Adipocyte (in vitro differentiated cells): ENCODE results near the gene GPR84.

ENCODE experiments used
- DNase-seq: peaks from one replicate; pipeline ENCODE4 v3.0.0-alpha.2; 2015; ENCODE audit warnings: low read depth
- H3K27me3 ChIP-seq: replicated peaks from 2 replicates; pipeline ENCODE4 v1.7.0; 2013; ENCODE audit warnings: mild to moderate bottlenecking, low read length, moderate library complexity; ENCODE audit not compliant: control insufficient read depth, insufficient read depth
- H3K36me3 ChIP-seq: 2 replicates; pipeline ENCODE4 v1.7.0; 2013; ENCODE audit warnings: low read length, mild to moderate bottlenecking, moderate library complexity; ENCODE audit not compliant: control insufficient read depth, insufficient read depth, severe bottlenecking
- H3K4me1 ChIP-seq: 2 replicates; pipeline ENCODE4 v1.7.0; 2013; ENCODE audit warnings: mild to moderate bottlenecking, low read length, moderate library complexity; ENCODE audit not compliant: control insufficient read depth, insufficient read depth
- H3K4me3 ChIP-seq: 2 replicates; pipeline ENCODE4 v1.7.0; 2013; ENCODE audit warnings: mild to moderate bottlenecking, low read length, moderate library complexity
- H3K9ac ChIP-seq: 2 replicates; pipeline ENCODE4 v1.7.0; 2013; ENCODE audit warnings: mild to moderate bottlenecking, low read length, moderate library complexity
- H3K9me3 ChIP-seq: 2 replicates; pipeline ENCODE4 v1.7.0; 2013; ENCODE audit warnings: mild to moderate bottlenecking, low read length, moderate library complexity; ENCODE audit not compliant: control insufficient read depth

GPR84 gene

GRCh38 chr12:54390176-54390667 is 25.9 kb upstream of the GPR84 start:
- no peaks in the 10 kb centered on the region for H3K27me3 ChIP-seq
- no peaks in the 10 kb centered on the region for H3K9me3 ChIP-seq
- no peak for DNase-seq
- peaks cover 15% of the 10 kb centered on the region for H3K36me3 ChIP-seq
- peaks cover 22% of the 10 kb centered on the region for H3K4me1 ChIP-seq
- no peak overlapping the region for H3K4me3 ChIP-seq
- H3K9ac ChIP-seq, result no peak overlapping the region

GRCh38 chr12:54389607-54390175 is 25.4 kb upstream of the GPR84 start:
- no peak for DNase-seq
- Histone ChIP-seq H3K27me3 (no peaks in the 10 kb centered on the region), H3K36me3 (peaks cover 10% of the 10 kb centered on the region), H3K4me3 (no peak overlapping the region), H3K9ac (no peak overlapping the region), H3K4me1 (peaks cover 22% of the 10 kb centered on the region), H3K9me3 (no peaks in the 10 kb centered on the region)

- H3K9ac ChIP-seq, result no peak overlapping the region
- peaks cover 23% of the 10 kb centered on the region for H3K4me1 ChIP-seq
- H3K36me3 ChIP-seq, result peaks cover 5% of the 10 kb centered on the region
- DNase-seq, result no peak
- H3K4me3 ChIP-seq, result no peak overlapping the region
- H3K27me3 ChIP-seq, result no peaks in the 10 kb centered on the region
- H3K9me3 ChIP-seq, result no peaks in the 10 kb centered on the region
Measured at GRCh38 chr12:54389134-54389508, 24.8 kb upstream of the GPR84 start.

GRCh38 chr12:54388237-54389133 is 24.2 kb upstream of the GPR84 start:
- H3K36me3 ChIP-seq, result no peaks in the 10 kb centered on the region

GRCh38 chr12:54387114-54387467 is 22.8 kb upstream of the GPR84 start:
- Histone ChIP-seq H3K9me3 (no peaks in the 10 kb centered on the region), H3K4me3 (no peak overlapping the region), H3K4me1 (peaks cover 30% of the 10 kb centered on the region), H3K27me3 (no peaks in the 10 kb centered on the region), H3K36me3 (no peaks in the 10 kb centered on the region), H3K9ac (no peak overlapping the region)
- DNase-seq, result no peak

More at GRCh38 chr12:54388237-54389133, 24.2 kb upstream of the GPR84 start:
- Histone ChIP-seq H3K4me1 (peaks cover 23% of the 10 kb centered on the region), H3K9ac (no peak overlapping the region), H3K27me3 (no peaks in the 10 kb centered on the region), H3K4me3 (no peak overlapping the region), H3K9me3 (no peaks in the 10 kb centered on the region)
- DNase-seq, result no peak

DNA sequence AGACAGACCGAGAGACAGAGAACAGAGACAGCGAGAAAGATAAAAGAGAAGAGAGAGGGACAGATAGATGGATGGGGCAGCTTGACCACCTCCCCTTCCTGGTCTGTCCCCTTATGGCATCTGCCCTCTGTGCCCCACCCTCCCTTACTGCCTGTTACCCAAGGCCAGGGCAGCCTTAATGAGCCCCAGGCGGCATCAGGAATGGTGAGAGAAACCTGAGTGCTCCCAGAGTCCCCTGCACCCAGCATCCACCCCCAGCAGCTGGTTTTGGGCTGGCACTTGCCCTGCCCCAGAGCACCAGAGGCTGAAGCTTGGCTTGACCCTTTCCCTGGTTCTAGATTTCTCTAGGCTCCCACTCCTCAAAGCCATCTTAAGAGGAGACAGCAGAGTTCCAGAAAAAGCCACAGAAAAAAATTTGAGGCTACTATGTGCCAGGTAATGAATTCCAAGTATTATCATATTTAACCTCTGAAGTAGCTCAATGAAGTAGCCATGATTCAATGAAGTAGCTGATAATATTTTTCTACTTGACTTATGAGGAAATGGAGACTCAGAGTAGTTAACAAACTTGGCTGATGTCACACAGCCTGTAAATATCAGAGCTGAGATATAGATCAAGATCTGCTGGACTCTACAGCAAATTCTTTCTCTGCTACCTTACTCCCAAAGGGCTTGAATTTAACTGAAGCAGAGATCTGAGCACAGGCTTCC is 22.3 kb upstream of the GPR84 start:
- Histone ChIP-seq H3K36me3 (no peaks in the 10 kb centered on the region), H3K9me3 (no peaks in the 10 kb centered on the region), H3K27me3 (no peaks in the 10 kb centered on the region), H3K4me1 (peaks cover 30% of the 10 kb centered on the region), H3K9ac (no peak overlapping the region), H3K4me3 (no peak overlapping the region)
- no peak for DNase-seq

- H3K4me3 ChIP-seq, result no peak overlapping the region
- H3K27me3 ChIP-seq, result no peaks in the 10 kb centered on the region
- H3K4me1 ChIP-seq, result peaks cover 30% of the 10 kb centered on the region
- DNase-seq, result no peak
- H3K9ac ChIP-seq, result peak overlapping the region; percentile 41
- H3K9me3 ChIP-seq, result no peaks in the 10 kb centered on the region
- no peaks in the 10 kb centered on the region for H3K36me3 ChIP-seq
Measured at GRCh38 chr12:54385251-54385914, 21.1 kb upstream of the GPR84 start.

- Histone ChIP-seq H3K9ac (peak within 1 kb of the TSS; percentile 41), H3K36me3 (no peaks in the 10 kb centered on the region), H3K27me3 (no peaks in the 10 kb centered on the region), H3K4me3 (no peak within 1 kb of the TSS), H3K9me3 (no peaks in the 10 kb centered on the region), H3K4me1 (peaks cover 30% of the 10 kb centered on the region)
- no peak for DNase-seq
Measured at GRCh38 chr12:54384591-54385041, 20.3 kb upstream of the GPR84 start, which contains the start of gene ZNF385A. ZNF385A (minus strand) TSS chr12:54384733; CDS start chr12:54384514, 219 bp downstream.

DNA sequence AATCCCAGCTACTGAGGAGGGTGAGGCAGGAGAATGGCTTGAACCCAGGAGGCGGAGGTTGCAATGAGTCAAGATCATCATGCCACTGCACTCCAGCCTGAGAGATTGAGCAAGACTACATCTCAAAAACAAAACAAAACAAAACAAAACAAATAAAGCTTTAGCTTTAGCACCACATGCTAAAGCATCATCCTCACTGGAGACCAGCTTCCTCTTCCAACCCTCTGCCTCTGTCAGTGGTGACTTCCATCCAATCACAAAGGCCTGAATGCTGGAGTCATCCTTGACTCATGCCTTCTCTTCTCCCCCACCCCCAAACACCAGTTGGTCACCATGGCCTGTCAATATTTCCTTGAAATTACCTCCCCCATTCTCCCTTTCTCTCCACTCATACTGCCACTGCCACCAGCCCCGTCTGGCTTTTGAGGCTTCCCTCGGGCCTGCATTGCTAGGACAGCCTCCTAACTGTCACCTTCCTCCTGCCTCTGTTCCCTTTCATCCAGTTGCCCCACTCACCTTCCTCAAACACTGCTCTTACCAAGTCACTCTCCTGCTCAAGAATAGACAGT is 18.8 kb upstream of the GPR84 start:
- Histone ChIP-seq H3K9me3 (no peaks in the 10 kb centered on the region), H3K9ac (no peak overlapping the region), H3K27me3 (no peaks in the 10 kb centered on the region), H3K36me3 (no peaks in the 10 kb centered on the region), H3K4me1 (peaks cover 34% of the 10 kb centered on the region), H3K4me3 (no peak overlapping the region)
- DNase-seq, result peak; percentile 63

DNA sequence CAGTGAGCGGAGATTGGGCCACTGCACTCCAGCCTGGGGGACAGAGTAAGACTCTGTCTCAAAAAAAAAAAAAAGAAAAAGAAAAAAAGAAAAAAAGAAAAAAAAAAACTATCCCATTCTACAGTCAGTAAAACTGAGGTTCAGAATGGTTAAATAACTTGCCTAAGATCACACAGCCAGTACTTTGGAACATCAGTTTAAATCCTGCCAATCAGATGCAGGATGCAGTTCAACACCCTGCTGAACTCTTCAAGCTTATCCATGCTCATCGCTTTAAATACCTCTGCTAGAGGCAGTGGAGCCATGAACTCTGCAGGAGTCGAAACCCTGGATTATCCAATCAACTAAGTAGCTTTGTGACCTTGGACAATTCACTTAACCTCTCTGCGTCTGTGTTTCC is 16.9 kb upstream of the GPR84 start:
- DNase-seq, result no peak
- H3K4me3 ChIP-seq, result no peak overlapping the region
- H3K4me1 ChIP-seq, result peaks cover 40% of the 10 kb centered on the region

More for the DNA sequence above, 16.9 kb upstream of the GPR84 start:
- Histone ChIP-seq H3K36me3 (no peaks in the 10 kb centered on the region), H3K27me3 (no peaks in the 10 kb centered on the region), H3K9ac (no peak overlapping the region), H3K9me3 (no peaks in the 10 kb centered on the region)
